Uterus (tissue), 4 donors: ENCODE measurements around the gene CNST. TPM values are rescaled to one million over a fixed set of nuclear protein-coding genes. Genes with fewer than 3 reads are reported as not detected.
"Not testable (repeated sequence)": the region's sequence is repeated elsewhere in the genome, so short reads cannot be mapped to it uniquely, and the experiment has no call there.

Source experiments
- DNase-seq, 2 donors: peaks; one replicate each; pipeline ENCODE4 v3.0.0-alpha.2; 2019 to 2020
- H3K27ac ChIP-seq, 2 donors: fragments of 200-600 bp; sonication (generic); 1 replicate in 1 of 2; 2 replicates in 1 of 2; pipeline ENCODE4 v1.5.1; 2016 to 2018
- H3K27me3 ChIP-seq, 2 donors: fragments of 200-600 bp; sonication (generic); one replicate each; pipeline ENCODE4 v1.5.1; 2018 to 2019; ENCODE audit warnings: control low read depth in 1 of 2
- H3K36me3 ChIP-seq, 2 donors: fragments of 200-600 bp; sonication (generic); one replicate each; pipeline ENCODE4 v1.5.1; 2019; ENCODE audit warnings: control low read depth in 1 of 2
- H3K4me1 ChIP-seq, 2 donors: fragments of 200-600 bp; sonication (generic); one replicate each; pipeline ENCODE4 v1.5.1; 2018 to 2019; ENCODE audit warnings: control low read depth in 1 of 2
- H3K4me3 ChIP-seq, 2 donors: fragments of 200-600 bp; sonication (generic); 1 replicate in 1 of 2; 2 replicates in 1 of 2; pipeline ENCODE4 v1.5.1; 2018 to 2019; ENCODE audit warnings: mild to moderate bottlenecking in 1 of 2
- H3K9me3 ChIP-seq, 2 donors: fragments of 200-600 bp; sonication (generic); one replicate each; pipeline ENCODE4 v1.5.1; 2019; ENCODE audit warnings: control low read depth in 1 of 2
- CTCF ChIP-seq, 4 experiments: fragments of 200-600 bp in 2 of 4; fragments of 450-650 bp in 2 of 4; sonication (generic) in 2 of 4; IDR thresholded peaks; one replicate each; pipeline ENCODE4 v1.5.1; 2016 to 2019; ENCODE audit warnings: antibody characterized with exemption in 4 of 4, mild to moderate bottlenecking in 2 of 4, moderate library complexity in 1 of 4
- POLR2A ChIP-seq, 2 donors: fragments of 450-650 bp; IDR thresholded peaks; one replicate each; pipeline ENCODE4 v1.6.1; 2016; ENCODE audit warnings: antibody characterized with exemption in 2 of 2, mild to moderate bottlenecking in 1 of 2, moderate library complexity in 1 of 2
- intact Hi-C: fragments of 100-400 bp; cut with DNase I; formaldehyde crosslinking; loops from one replicate; pipeline ENCODE4 v1.15.1; 2023; ENCODE audit warnings: low total_unique reads
- total RNA-seq, 4 donors: library from RNA; depleted of rRNA in 3 of 4; stranded (reverse); fragments of >200 nt in 3 of 4; gene quantifications; one replicate each; pipeline versions ENCODE4 v1.1.0 to v1.2.4, GENCODE V29; 2014 to 2023
- donor health status: DM: yes; HTN: yes; CAD: no.

The CNST gene
- total RNA-seq, 4 donors from 2014 or later = 19.7 to 31.0 (median 29.2) TPM

- Histone ChIP-seq H3K9me3 (no peaks in the 10 kb centered on the region), H3K4me3 (no peak overlapping the region), H3K27ac (no peak overlapping the region), H3K4me1 (no peaks in the 10 kb centered on the region), H3K36me3 (no peaks in the 10 kb centered on the region), H3K27me3 (no peaks in the 10 kb centered on the region)
- TF ChIP-seq CTCF (IDR thresholded peaks at IDR 0.05) (no peak), POLR2A (IDR thresholded peaks at IDR 0.05) (no peak)
- intact Hi-C loops = no loop called here
- DNase-seq = peak; percentile 53 to 55
These were observed 31.1 kb downstream of the CNST start for GRCh38 chr1:246597340-246597739.

GRCh38 chr1:246597971-246598370 is 31.7 kb downstream of the CNST start:
- intact Hi-C loops = no loop called here
- TF ChIP-seq CTCF (IDR thresholded peaks at IDR 0.05) (no peak), POLR2A (IDR thresholded peaks at IDR 0.05) (no peak)
- H3K27me3 ChIP-seq = no peaks in the 10 kb centered on the region
- no peak for DNase-seq
- H3K36me3 ChIP-seq = no peaks in the 10 kb centered on the region
- H3K9me3 ChIP-seq = no peaks in the 10 kb centered on the region
- no peaks in the 10 kb centered on the region for H3K4me1 ChIP-seq
- no peak overlapping the region for H3K4me3 ChIP-seq
- no peak overlapping the region for H3K27ac ChIP-seq

- Histone ChIP-seq H3K27ac (no peak overlapping the region), H3K9me3 (no peaks in the 10 kb centered on the region), H3K4me3 (no peak overlapping the region), H3K36me3 (no peaks in the 10 kb centered on the region), H3K27me3 (no peaks in the 10 kb centered on the region), H3K4me1 (no peaks in the 10 kb centered on the region)
- no peak for TF ChIP-seq POLR2A (IDR thresholded peaks at IDR 0.05)
- TF ChIP-seq CTCF (IDR thresholded peaks at IDR 0.05) = no peak
- no peak for DNase-seq
- intact Hi-C loops = no loop called here
These were observed 33.1 kb downstream of the CNST start for GRCh38 chr1:246599315-246599714.

GRCh38 chr1:246600579-246600978 is 34.3 kb downstream of the CNST start:
- no peak for DNase-seq
- Histone ChIP-seq H3K9me3 (no peaks in the 10 kb centered on the region), H3K36me3 (no peaks in the 10 kb centered on the region), H3K4me3 (no peak overlapping the region), H3K27me3 (no peaks in the 10 kb centered on the region), H3K27ac (no peak overlapping the region), H3K4me1 (no peaks in the 10 kb centered on the region)
- intact Hi-C loops = no loop called here
- TF ChIP-seq CTCF (IDR thresholded peaks at IDR 0.05) = no peak
- no peak for TF ChIP-seq POLR2A (IDR thresholded peaks at IDR 0.05)

GRCh38 chr1:246602194-246602593 is 35.9 kb downstream of the CNST start:
- no peak for DNase-seq
- intact Hi-C loops = no loop called here
- H3K27me3 ChIP-seq = no peaks in the 10 kb centered on the region
- H3K4me3 ChIP-seq = no peak overlapping the region
- no peak overlapping the region for H3K27ac ChIP-seq
- no peaks in the 10 kb centered on the region for H3K36me3 ChIP-seq
- TF ChIP-seq CTCF (IDR thresholded peaks at IDR 0.05) (no peak), POLR2A (IDR thresholded peaks at IDR 0.05) (no peak)
- H3K4me1 ChIP-seq = no peaks in the 10 kb centered on the region
- no peaks in the 10 kb centered on the region for H3K9me3 ChIP-seq

GRCh38 chr1:246605231-246605630 is 39.0 kb downstream of the CNST start:
- H3K27ac ChIP-seq, H3K36me3 ChIP-seq, H3K27me3 ChIP-seq, H3K9me3 ChIP-seq, DNase-seq, intact Hi-C loops, H3K4me3 ChIP-seq: not testable (repeated sequence)
- peaks cover 0 to 11% of the 10 kb centered on the region in 2 donors for H3K4me1 ChIP-seq
